HG02642 (cell line): ENCODE measurements around the gene SUPT3H.
"Not testable (repeated sequence)": the region's sequence is repeated elsewhere in the genome, so short reads cannot be mapped to it uniquely, and the experiment has no call there.

Experiments
- ATAC-seq: cut with Tn5 transposase; IDR thresholded peaks from one replicate; pipeline ENCODE4 v1.9.1; 2021; ENCODE audit warnings: mild to moderate bottlenecking; ENCODE audit not compliant: unreplicated experiment, poor library complexity

The SUPT3H gene

DNA sequence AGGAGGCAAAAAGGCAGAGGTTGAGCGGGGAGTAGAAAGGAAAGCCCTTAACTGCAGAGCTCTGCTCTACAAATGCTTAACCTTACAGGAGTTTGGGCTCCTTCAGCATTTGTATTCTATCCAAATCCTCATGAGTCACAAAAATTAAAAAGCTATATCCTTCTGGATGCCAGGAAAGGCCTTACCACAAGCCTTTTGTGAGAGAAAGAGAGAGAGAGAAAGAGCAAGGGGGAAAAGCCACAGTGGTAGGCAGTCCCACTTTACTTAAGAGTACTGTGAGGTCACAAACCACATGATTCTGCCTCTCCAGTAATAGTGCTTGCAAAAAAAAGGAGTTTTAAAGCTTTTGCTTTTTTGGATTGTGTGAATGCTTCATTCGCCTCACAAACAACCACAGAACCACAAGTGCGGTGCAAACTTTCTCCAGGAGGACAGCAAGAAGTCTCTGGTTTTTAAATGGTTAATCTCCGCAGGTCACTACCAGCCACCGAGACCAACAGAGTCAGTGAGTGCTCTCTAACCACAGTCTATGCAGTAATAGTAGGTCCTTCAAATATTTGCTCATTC is 49.7 kb downstream of the SUPT3H start, which contains the start of gene RUNX2:
TSS of gene RUNX2 (plus strand) at position 375 of the 567 bp plus-strand sequence. CDS start 397 bp downstream, outside the sequence.
- ATAC-seq = no peak

DNA sequence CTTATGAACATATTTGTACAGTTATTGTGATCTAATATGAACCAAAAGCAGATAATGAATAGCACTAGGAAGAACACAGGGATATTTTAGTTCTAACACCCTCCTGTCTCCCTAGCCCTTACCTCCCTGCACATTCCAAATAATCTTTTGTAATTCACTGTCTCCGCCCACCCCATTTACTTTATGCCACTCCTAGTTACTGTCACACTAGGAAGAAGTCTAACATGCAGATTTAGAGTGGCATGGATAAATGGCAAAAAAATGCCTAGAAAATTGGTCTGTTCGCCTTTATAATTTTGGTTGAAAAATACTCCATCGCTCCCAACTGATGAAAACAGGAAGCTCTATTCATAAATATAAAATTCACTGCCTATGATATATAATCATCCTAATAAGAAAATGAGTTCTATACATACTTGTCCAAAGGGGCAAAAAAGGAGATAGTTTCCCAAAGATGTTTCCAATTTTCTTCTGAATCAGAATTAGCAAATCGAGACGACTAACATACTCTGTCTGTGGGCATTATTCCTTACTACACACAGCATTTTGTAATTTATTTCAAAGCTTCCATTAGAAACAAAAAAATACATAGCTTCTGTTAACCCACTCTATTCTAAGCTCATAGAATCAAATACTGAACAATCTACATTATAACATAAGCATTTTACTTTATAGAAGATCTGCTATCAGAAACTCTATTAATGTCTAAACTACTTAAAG is 50.9 kb downstream of the SUPT3H start:
- no peak for ATAC-seq

DNA sequence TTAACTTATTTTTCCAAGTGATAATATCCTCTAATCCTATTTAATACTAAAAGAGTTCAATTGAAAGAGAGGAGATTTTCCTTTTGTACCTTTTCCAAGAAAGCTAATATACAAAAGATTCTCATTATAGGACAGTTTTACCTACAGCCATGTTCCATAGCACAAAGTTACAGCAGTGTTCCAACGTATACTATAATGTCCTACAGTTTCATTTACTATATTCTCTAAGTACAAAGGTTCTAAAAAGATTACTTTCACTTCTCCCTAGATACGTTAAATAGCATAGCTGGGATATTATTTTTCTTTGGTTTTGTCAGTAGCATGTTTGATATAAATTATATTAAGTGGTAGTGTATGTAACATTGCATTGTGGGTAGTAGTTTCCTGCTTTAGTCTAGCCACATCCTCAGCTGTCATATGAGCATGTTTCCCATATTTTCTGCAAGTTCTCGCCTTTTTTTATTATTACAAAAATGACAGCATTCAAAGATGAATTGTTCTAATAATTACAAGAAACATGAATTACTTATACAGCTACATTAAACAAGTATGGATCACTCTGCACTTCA is 54.0 kb downstream of the SUPT3H start:
- ATAC-seq = no peak

DNA sequence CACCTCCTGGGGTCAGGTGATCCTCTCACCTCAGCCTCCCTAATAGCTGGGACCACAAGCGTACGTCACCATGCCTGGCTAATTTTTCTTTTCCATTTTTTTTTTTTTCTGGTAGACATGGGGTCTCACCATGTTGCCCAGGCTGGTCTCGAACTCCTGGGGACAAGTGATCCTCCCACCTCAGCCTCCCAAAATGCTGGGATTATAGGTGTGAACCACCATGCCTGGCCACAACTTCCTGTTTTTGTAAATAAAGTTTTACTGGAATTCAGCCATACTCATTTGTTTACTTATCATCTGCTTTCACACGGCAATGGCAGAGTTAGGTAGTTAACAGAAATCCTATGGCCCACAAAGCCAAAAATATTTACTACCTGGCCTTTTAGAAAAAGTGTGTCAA is 57.4 kb downstream of the SUPT3H start:
- no peak for ATAC-seq

DNA sequence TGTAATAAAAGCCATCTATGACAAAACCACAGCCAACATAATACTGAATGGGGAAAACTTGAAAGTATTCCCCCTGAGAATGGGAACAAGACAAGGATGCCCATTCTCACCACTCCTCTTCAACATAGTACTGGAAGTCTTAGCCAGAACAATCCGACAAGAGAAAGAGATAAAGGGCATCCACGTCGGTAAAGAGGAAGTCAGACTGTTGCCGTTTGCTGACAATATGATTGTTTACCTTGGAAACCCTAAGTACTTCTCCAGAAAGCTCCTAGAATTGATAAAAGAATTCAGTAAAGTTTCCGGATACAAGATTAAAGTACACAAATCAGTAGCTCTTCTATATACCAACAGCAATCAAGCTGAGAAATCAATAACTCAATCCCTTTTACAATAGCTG is 63.6 kb downstream of the SUPT3H start:
- no peak for ATAC-seq

DNA sequence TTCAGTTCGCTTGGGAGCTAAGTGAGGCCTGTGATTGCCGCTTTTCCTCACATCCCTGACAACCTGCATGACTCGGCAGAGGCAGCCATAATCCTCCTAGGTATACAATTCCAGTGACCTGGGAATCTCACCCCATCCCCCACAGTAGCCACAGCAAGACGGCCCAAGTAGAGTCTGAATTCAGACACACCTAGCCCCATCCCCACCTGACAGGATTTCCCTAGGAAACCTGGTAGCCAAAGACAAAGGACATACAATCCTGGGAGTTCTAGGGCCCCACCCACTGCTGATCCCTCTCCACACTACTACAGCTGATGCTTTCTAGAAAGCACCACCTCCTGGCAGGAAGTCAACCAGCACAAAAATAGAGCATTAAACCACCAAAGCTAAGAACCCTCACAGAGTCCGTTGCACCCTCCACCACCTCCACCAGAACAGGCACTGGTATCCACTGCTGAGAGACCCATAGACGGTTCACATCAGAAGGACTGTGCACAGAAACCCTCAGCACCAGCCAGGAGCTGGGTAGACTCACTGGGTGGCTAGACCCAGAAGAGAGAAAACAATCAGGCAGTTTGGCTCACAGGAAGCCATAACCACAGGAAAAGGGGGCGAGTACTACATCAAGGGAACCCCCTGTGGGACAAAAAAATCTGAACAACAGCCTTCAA is 67.5 kb downstream of the SUPT3H start:
- no peak for ATAC-seq

DNA sequence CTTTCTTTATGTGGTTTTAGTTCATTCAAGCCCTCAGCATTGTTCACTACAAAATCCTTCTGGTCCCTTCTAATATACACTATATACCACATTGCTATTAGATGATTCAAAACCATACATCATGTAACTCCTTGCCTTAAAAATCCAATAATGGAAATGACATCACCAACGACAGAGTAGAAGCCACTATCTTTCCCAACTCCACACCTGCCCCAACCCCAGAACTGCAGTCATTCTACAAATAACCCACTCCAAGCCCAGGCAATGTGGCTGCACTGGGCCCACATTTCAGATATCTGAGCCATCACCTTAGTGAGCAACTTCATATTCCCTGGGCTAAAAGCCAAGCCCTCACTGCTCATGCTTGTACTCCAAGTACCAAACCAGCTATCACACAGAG is 72.2 kb downstream of the SUPT3H start:
- ATAC-seq = no peak

DNA sequence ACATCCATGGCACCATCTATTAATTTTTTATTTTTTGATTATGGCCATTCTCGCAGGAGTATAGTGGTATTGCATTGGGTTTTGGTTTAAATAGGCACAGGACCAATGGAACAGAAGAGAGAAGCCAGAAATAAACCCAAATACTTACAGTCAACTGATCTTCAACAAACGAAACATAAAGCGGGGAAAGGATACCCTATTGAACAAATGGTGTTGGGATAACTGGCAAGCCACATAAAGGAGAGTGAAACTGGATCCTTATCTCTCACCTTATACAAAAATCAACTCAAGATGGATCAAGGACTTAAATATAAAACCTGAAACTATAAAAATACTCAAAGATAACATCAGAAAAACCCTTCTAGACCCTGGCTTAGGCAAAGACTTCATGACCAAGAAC is 74.9 kb downstream of the SUPT3H start:
- no peak for ATAC-seq

DNA sequence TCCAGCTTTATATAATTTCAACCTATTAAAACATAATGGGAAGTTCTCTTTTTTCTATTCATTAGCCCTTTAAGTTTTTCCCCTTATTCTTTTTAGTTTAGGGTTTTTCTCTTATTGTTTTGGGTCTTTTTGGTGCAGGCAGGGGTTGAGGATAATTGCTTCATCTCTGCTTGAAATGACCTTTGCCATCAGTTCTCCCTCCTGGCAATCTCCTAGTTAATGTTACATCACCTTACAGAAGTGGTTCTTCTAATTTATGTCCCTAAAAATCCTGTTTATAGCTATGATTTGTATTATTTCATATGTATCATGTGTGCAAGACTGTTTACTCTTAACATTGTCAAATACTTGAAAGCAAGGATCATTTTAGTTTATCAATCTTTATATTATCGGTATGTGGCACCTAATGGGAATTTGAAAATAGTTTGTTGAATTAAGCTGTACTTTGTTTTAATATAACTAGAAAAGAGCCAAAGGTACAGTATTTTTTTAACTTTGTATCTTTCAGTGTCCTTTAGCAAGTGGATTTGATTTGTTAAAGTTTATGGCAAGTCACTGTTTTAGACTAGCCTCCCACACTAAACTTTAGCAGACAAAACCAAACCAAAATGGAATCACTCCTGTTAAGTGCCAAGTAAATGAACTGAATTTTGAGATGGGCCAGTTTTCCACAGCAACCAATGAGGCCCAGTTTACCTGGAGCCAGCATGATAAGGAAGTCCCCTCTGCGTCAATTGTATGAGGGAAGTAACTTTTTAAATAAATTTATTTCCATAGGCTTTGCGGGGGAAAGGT is 76.2 kb downstream of the SUPT3H start:
- ATAC-seq = no peak

DNA sequence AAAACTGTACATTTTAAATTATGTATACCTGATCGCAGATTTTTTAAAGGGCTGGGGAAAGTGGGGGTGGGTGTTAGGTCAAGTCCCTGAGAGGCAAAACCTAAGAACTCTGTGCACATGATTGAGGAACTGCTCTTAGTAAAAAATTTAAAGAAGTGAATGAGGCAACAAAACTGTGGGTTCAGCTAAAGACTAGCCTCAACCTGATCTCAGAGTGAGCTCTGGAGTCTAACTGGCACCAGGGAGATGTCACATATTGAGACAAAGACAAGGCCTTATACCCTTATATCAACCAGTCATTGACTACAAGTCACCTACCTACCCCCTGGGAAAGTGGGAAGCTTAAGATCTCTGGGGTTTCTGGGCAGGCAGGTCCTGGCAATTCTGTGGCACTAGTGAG is 77.0 kb downstream of the SUPT3H start:
- ATAC-seq = no peak

DNA sequence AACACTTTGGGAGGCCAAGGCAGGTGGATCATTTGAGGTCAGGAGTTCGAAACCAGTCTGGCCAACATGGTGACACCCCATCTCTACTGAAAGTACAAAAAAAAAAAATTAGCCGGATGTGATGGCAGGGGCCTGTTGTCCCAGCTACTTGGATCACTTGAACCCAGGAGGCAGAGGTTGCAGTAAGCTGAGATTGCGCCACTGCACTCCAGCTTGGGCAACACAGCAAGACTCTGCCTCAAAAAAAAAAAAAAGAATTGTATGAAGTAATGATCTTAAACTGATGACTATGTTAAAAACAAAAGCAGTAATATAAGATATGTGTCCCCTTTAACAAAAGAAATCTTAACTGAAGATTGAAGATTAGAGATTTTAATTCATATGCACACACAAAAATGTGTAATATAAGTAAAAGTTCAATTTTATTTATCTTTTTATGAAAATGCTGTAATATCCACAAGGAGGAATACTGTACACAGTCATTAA is 78.6 kb downstream of the SUPT3H start:
- ATAC-seq = no peak

DNA sequence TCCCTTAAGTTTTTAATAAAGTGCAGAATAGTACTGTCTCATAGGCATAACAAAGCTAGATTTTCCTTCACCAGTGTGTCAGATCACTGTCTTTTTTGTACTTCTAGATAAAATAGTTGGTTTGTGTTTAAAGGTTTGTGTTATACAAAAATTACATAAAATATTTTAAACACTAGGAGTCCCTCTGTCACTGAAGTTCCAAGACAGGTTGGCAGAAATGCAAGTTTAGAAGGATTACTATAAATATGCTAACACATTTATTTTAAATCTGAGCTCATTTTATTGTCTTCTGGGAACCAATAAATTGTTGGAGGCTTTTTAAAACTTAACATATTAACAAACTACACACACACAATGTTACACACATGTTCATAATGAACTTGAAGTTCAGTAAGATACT is 80.4 kb downstream of the SUPT3H start:
- no peak for ATAC-seq

DNA sequence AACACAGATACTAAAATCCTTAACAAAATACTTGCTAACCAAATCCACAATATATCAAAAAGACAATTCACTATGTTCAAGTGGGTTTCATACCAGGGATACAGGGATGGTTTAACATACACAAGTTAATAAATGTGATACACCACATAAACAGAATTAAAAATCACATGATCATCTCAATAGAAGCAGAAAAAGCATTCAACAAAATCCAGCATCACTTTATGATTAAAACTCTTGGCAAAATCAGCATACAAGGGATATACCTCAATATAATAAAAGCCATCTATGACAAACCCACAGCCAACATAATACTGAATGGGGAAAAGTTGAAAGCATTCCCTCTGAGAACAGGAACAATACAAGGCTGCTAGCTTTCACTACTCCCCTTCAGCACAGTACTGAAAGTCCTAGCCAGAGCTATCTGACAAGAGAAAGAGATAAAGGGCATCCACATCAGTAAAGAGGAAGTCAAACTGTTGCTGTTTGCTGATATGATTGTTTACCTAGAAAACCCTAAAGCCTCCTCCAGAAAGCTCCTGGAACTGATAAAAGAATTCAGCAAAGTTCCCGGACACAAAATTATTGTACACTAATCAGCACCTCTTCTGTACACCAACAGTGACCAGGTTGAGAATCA is 83.6 kb downstream of the SUPT3H start:
- ATAC-seq = not testable (repeated sequence)

DNA sequence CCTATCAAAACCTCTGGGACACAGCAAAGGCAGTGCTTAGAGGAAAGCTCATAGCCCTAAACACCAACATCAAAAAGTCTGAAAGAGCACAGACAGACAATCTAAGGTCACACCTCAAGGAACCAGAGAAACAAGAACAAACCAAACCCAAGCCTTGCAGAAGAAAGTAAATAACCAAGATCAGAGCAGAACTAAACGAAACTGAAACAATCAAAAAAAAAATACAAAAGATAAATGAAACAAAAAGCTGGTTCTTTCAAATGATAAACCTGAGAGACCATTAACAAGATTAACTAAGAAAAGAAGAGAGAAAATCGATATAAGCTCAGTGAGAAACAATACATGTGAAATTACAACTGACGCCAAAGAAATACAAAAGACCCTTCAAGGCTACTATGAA is 84.4 kb downstream of the SUPT3H start:
- no peak for ATAC-seq

DNA sequence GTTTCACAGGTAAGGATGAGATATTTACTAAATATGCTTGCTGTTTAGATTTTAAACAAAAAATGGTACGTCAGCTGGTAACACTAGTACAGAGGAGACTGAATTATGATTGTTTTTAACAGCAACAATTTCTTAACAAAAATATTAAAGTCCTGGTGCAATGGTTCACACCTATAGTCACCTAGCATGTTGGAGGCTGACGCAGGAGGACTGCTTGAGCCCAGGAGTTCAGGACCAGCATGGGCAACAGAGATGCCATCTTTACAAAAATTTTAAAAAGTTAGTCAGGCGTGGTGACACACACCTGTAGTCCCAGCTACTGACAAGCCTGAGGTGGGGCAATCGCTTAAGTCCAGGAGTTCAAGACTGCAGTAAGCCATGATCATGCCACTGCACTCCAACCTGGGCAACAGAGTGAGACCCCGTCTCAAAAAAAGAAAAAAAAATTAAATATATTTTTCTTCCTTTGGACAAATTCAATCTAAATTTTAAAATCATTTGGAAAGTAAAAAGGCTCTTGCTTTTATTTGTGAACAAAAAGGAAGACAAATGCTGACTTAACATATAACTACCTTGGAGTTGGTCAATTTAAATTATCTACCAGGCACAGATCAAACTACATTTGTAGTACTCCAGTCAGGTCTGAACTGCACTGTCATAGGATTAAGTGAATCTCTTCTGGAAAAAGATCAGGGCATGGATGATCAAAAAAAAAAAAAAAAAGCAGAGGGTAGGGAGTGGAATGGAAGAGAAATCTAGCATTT is 87.8 kb downstream of the SUPT3H start:
- no peak for ATAC-seq

DNA sequence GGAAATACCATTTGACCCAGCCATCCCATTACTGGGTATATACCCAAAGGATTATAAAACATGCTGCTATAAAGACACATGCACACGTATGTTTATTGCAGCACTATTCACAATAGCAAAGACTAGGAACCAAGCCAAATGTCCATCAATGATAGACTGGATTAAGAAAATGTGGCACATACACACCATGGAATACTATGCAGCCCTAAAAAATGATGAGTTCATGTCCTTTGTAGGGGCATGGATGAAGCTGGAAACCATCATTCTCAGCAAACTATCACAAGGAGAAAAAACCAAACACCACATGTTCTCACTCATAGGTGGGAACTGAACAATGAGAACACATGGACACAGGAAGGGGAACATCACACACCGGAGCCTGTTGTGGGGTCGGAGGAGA is 91.0 kb downstream of the SUPT3H start:
- ATAC-seq = not testable (repeated sequence)

DNA sequence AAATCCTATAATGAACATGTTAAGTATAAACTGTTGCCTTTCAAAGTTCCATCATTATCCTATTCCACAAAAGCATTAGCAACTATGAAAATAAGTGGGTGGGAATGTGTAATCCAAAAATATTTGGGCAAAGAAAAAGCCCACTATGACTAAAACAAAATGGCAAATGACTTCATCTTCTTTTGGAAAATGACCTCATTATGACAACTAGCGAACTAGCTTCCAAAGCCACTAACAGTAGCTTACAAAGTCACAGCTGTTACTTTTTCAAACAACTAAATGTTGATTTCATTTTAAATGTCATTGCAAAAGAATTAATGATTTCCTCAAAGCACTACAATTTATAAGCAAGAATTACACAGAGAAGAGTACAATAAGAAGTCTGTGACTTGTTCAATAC is 99.4 kb downstream of the SUPT3H start:
- no peak for ATAC-seq

DNA sequence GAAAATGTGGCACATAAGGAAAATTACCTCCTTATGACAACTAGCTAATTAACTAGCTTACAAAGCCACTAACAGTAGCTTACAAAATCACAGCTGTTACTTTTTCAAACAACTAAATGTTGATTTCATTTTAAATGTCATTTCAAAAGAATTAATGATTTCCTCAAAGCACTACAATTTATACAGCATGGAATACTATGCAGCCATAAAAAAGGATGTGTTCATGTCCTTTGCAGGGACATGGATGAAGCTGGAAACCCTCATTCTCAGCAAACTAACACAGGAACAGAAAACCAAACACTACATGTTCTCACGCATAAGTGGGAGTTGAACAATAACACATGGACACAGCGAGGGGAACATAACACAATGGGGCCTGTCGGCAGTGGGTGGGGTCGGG is 100.0 kb downstream of the SUPT3H start:
- ATAC-seq = not testable (repeated sequence)

DNA sequence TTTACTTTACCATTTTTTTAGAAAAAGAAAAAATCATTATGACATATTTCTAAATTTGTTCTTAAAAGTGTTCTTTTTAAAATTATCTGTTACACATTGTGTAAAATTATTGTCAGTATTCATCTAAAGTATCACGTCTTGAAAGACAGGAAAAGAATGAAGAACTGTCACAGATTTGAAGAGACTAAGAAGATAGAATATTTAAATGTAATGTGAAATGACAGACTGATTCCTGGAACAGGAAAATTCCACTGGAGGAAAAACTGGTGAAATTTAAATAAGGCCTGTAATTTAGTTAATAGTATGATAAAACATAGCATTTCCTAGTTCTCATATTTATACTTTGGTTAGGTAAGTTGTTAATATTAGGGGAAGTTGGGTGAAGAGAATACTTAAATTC is 102.4 kb downstream of the SUPT3H start:
- no peak for ATAC-seq
